Caco-2 (cell line): ENCODE measurements around the gene LAPTM4A. TPM values are rescaled to one million over a fixed set of nuclear protein-coding genes. Genes with fewer than 3 reads are reported as not detected.

Experiments used
- BruUV-seq: library from RNA; stranded (reverse); fragments of 400-500 nt; replicated peaks from 2 replicates; lab custom pipeline; 2021; lab: Mats Ljungman, UMichigan
- CTCF ChIA-PET: fragments of 300-600 bp; sonication (Branson Sonifier 250); formaldehyde crosslinking; loops from one replicate; lab custom pipeline; 2022; ENCODE audit warnings: antibody characterized with exemption; lab: Charles Lee
- POLR2A ChIA-PET: fragments of 300-600 bp; sonication (Branson Sonifier 250); formaldehyde crosslinking; loops from one replicate; lab custom pipeline; 2022; ENCODE audit warnings: antibody characterized with exemption; lab: Charles Lee
- DNase-seq, 2 experiments: peaks; one replicate each; pipeline versions ENCODE4 v3.0.0 to v3.0.0-alpha.2; 2020 to 2022
- H3K27me3 ChIP-seq: replicated peaks from 2 replicates; pipeline ENCODE4 v1.6.0; 2011; ENCODE audit warnings: low read length; ENCODE audit not compliant: control insufficient read depth, insufficient read depth
- H3K36me3 ChIP-seq: 2 replicates; pipeline ENCODE4 v1.5.1; 2011; ENCODE audit warnings: low read length; ENCODE audit not compliant: control insufficient read depth, insufficient read depth
- H3K4me1 ChIP-seq: fragments of 250-450 bp; sonication (Bioruptor Pico); 2 replicates; pipeline ENCODE4 v1.5.1; 2020; ENCODE audit warnings: mild to moderate bottlenecking
- H3K4me3 ChIP-seq: 2 replicates; pipeline ENCODE4 v1.5.1; 2011; ENCODE audit warnings: low read depth, mild to moderate bottlenecking, control low read depth, low read length
- H3K9me3 ChIP-seq: fragments of 250-450 bp; sonication (Bioruptor Pico); 2 replicates; pipeline ENCODE4 v1.5.1; 2020; ENCODE audit warnings: mild to moderate bottlenecking, moderate library complexity
- H3K27ac Mint-ChIP-seq: one replicate; pipeline ENCODE4 v1.8.0; 2022; ENCODE audit warnings: mixed read lengths; ENCODE audit not compliant: unreplicated experiment
- H3K27me3 Mint-ChIP-seq: one replicate; pipeline ENCODE4 v1.8.0; 2022; ENCODE audit warnings: mixed read lengths; ENCODE audit not compliant: insufficient read depth, unreplicated experiment
- H3K36me3 Mint-ChIP-seq: one replicate; pipeline ENCODE4 v1.8.0; 2022; ENCODE audit warnings: mild to moderate bottlenecking, mixed read lengths; ENCODE audit not compliant: insufficient read depth, unreplicated experiment
- H3K4me1 Mint-ChIP-seq: one replicate; pipeline ENCODE4 v1.8.0; 2022; ENCODE audit warnings: low read depth, mixed read lengths; ENCODE audit not compliant: unreplicated experiment
- H3K4me3 Mint-ChIP-seq: one replicate; pipeline ENCODE4 v1.8.0; 2022; ENCODE audit warnings: mild to moderate bottlenecking, moderate library complexity, mixed read lengths; ENCODE audit not compliant: unreplicated experiment
- H3K9me3 Mint-ChIP-seq: one replicate; pipeline ENCODE4 v1.8.0; 2022; ENCODE audit warnings: mixed read lengths; ENCODE audit not compliant: unreplicated experiment
- CTCF ChIP-seq, 2 experiments: fragments of 200-600 bp in 1 of 2; IDR thresholded peaks; 1 replicate in 1 of 2; 2 replicates in 1 of 2; pipeline versions ENCODE4 v1.5.1 to v1.8.0; 2011 to 2022; ENCODE audit warnings: antibody characterized with exemption in 1 of 2, control low read depth in 1 of 2, inconsistent platforms in 1 of 2, low read depth in 1 of 2, low read length in 1 of 2, mild to moderate bottlenecking in 1 of 2, moderate library complexity in 1 of 2; ENCODE audit not compliant: insufficient read depth in 1 of 2, severe bottlenecking in 1 of 2, unreplicated experiment in 1 of 2
- intact Hi-C: fragments of 100-400 bp; cut with micrococcal nuclease; formaldehyde crosslinking; loops from one replicate; pipeline ENCODE4 v1.10.0; 2022; ENCODE audit not compliant: unreplicated experiment
- total RNA-seq: library from RNA; stranded (reverse); gene quantifications from 2 replicates; pipeline ENCODE4 v1.2.3, GENCODE V29; 2022

The LAPTM4A gene
- total RNA-seq, 1 experiment from 2014 or later = 140 TPM

GRCh38 chr2:20052861-20053281, 1.4 kb upstream of the LAPTM4A start:
- DNase-seq = peak; percentile 55 to 64
- Mint-ChIP-seq H3K4me1 (peaks cover 21% of the 10 kb centered on the region), H3K27ac (no peak overlapping the region), H3K27me3 (peaks cover 3% of the 10 kb centered on the region), H3K4me3 (no peak overlapping the region), H3K9me3 (no peaks in the 10 kb centered on the region), H3K36me3 (no peaks in the 10 kb centered on the region)
- POLR2A ChIA-PET = interaction anchor here (0.8 to 1.8 kb wide), 3 partner anchors 9 to 63 kb away, joined by 4 to 7 read pairs (median 5); partner anchors contain the start of gene WDR35
- peak overlapping the region; percentile 77 for H3K4me3 ChIP-seq
- peaks cover 27% of the 10 kb centered on the region for H3K4me1 ChIP-seq
- intact Hi-C loops = no loop called here
- no peaks in the 10 kb centered on the region for H3K9me3 ChIP-seq
- no peak for TF ChIP-seq CTCF (IDR thresholded peaks at IDR 0.05; ENCODE audit: insufficient read depth in 1 of 2, low read depth in 1 of 2, low read length in 1 of 2, severe bottlenecking in 1 of 2, unreplicated experiment in 1 of 2)
- H3K27me3 ChIP-seq = no peaks in the 10 kb centered on the region
- BruUV-seq = no TSS peak
- CTCF ChIA-PET = interaction anchor here (1.0 to 3.5 kb wide), 3 partner anchors 18 to 41 kb away, joined by 3 to 33 read pairs (median 12); no protein-coding TSS in a partner anchor
- H3K36me3 ChIP-seq = no peaks in the 10 kb centered on the region

GRCh38 chr2:20052229-20052851, 912 bp upstream of the LAPTM4A start:
- ChIA-PET POLR2A (interaction anchor here (0.8 to 1.8 kb wide), 6 partner anchors 9 to 162 kb away, joined by 4 to 7 read pairs (median 6); partner anchors contain the start of gene WDR35), CTCF (interaction anchor here (1.0 to 3.5 kb wide), 4 partner anchors 19 to 173 kb away, joined by 3 to 33 read pairs (median 9); partner anchors contain the start of gene SDC1)
- H3K9me3 ChIP-seq = no peaks in the 10 kb centered on the region
- intact Hi-C loops = no loop called here
- BruUV-seq = TSS peak; percentile 97
- Mint-ChIP-seq H3K9me3 (no peaks in the 10 kb centered on the region), H3K27ac (no peak overlapping the region), H3K4me1 (peaks cover 21% of the 10 kb centered on the region), H3K36me3 (no peaks in the 10 kb centered on the region), H3K27me3 (peaks cover 3% of the 10 kb centered on the region), H3K4me3 (no peak overlapping the region)
- H3K4me1 ChIP-seq = peaks cover 27% of the 10 kb centered on the region
- TF ChIP-seq CTCF (IDR thresholded peaks at IDR 0.05; ENCODE audit: insufficient read depth in 1 of 2, low read depth in 1 of 2, low read length in 1 of 2, severe bottlenecking in 1 of 2, unreplicated experiment in 1 of 2) = no peak
- H3K4me3 ChIP-seq = peak overlapping the region; percentile 77
- H3K36me3 ChIP-seq = no peaks in the 10 kb centered on the region
- H3K27me3 ChIP-seq = no peaks in the 10 kb centered on the region
- peak in 1 of 2 experiments; percentile 25 for DNase-seq

- H3K27me3 ChIP-seq = no peaks in the 10 kb centered on the region
- intact Hi-C loops = loop anchor here (1.0 to 2.0 kb wide), 6 partner anchors 21 to 94 kb away; partner anchors contain the start of gene WDR35
- peak; percentile 67 to 70 for DNase-seq
- TSS peak; percentile 38 for BruUV-seq
- TF ChIP-seq CTCF (IDR thresholded peaks at IDR 0.05; ENCODE audit: insufficient read depth in 1 of 2, low read depth in 1 of 2, low read length in 1 of 2, severe bottlenecking in 1 of 2, unreplicated experiment in 1 of 2) = peak in 1 of 2 experiments; percentile 47
- Mint-ChIP-seq H3K36me3 (no peaks in the 10 kb centered on the region), H3K27ac (no peak overlapping the region), H3K4me3 (no peak overlapping the region), H3K27me3 (no peaks in the 10 kb centered on the region), H3K9me3 (no peaks in the 10 kb centered on the region), H3K4me1 (peaks cover 21% of the 10 kb centered on the region)
- H3K4me1 ChIP-seq = peaks cover 29% of the 10 kb centered on the region
- POLR2A ChIA-PET = interaction anchor here (0.6 to 1.8 kb wide), 7 partner anchors 8 to 164 kb away, joined by 3 to 7 read pairs (median 6); no protein-coding TSS in a partner anchor
- no peaks in the 10 kb centered on the region for H3K9me3 ChIP-seq
- H3K4me3 ChIP-seq = peak overlapping the region; percentile 98
- CTCF ChIA-PET = interaction anchor here (0.7 to 3.5 kb wide), 10 partner anchors 15 to 240 kb away, joined by 3 to 33 read pairs (median 5); partner anchors contain the start of gene SDC1
- no peaks in the 10 kb centered on the region for H3K36me3 ChIP-seq
Observed at GRCh38 chr2:20050646-20051531, 539 bp downstream of the LAPTM4A start.
